Superior temporal gyrus (tissue), 1 donor: ENCODE data around the gene NUTM1.

Experiments used
- DNase-seq: peaks from one replicate; pipeline ENCODE4 v3.0.0-alpha.2; 2016; ENCODE audit errors: extremely low spot score

Gene NUTM1, protein sequence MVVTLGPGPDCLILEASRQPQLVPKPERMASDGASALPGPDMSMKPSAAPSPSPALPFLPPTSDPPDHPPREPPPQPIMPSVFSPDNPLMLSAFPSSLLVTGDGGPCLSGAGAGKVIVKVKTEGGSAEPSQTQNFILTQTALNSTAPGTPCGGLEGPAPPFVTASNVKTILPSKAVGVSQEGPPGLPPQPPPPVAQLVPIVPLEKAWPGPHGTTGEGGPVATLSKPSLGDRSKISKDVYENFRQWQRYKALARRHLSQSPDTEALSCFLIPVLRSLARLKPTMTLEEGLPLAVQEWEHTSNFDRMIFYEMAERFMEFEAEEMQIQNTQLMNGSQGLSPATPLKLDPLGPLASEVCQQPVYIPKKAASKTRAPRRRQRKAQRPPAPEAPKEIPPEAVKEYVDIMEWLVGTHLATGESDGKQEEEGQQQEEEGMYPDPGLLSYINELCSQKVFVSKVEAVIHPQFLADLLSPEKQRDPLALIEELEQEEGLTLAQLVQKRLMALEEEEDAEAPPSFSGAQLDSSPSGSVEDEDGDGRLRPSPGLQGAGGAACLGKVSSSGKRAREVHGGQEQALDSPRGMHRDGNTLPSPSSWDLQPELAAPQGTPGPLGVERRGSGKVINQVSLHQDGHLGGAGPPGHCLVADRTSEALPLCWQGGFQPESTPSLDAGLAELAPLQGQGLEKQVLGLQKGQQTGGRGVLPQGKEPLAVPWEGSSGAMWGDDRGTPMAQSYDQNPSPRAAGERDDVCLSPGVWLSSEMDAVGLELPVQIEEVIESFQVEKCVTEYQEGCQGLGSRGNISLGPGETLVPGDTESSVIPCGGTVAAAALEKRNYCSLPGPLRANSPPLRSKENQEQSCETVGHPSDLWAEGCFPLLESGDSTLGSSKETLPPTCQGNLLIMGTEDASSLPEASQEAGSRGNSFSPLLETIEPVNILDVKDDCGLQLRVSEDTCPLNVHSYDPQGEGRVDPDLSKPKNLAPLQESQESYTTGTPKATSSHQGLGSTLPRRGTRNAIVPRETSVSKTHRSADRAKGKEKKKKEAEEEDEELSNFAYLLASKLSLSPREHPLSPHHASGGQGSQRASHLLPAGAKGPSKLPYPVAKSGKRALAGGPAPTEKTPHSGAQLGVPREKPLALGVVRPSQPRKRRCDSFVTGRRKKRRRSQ

DNA sequence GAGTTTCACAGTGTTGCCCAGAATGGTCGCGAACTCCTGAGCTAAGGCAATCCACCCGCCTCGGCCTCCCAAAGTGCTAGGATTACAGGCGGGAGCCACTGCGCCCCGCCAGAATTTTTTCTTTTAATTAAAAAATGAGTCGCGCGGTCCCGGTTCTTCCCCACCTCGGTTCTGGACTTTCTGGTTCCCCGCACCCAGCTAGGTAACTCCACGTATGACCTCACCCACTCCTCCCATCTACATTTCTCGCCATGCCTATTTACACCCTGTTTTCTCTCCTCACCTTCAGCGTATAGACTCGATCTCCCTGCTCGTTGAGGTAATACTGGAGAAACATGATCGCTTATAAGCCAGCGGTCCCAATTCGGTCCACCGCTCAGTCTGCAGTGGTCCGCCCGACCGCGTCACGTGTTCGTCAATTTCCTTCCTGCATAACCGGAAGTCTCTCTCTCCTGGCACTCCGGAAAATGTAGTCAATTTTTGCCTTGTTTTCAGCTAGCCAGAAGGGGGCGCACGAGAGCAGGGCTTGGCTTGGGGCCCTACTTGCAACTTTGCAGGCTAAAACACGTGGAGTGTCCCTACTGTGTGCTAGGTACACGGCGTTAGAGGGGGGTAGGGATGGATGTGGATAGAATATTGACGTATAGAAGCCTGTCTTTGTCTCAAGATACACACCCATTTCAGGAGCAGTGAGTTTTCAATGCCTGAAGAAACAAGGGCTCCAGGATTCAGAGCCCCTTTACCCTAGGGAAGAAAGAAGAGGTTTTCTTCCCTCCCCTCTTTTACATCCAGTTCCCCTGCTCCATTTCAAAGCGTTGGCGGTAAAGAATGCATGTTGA, at the start of gene NUTM1, which contains the start of gene NOP10:
NUTM1 (plus strand) TSS at position 579 of the 839 bp plus-strand sequence. CDS start 382 bp downstream, outside the sequence.
NOP10 (minus strand) TSS at position 400 of the 839 bp plus-strand sequence; CDS start at position 337, 63 bp downstream.
- DNase-seq = peak; percentile 97

DNA sequence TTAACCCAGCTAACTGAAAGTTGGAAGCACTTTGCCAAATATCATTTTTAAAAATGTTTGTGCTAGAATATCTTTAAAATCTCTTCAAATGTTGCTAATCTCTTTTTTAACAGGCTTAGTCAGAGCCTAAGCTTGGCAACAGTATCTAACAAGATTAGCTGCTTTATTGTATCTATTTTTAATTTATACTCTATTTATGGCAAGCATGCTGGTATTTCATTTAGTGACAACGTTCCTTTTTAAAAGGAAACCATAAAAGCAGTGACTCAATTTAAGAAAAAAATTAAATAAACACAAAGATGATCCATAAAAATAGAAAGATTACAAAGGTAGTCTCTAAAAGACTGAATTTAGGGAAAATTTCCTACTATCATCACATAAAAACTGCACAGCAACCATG, 46.1 kb upstream of the NUTM1 start:
- no peak for DNase-seq

DNA sequence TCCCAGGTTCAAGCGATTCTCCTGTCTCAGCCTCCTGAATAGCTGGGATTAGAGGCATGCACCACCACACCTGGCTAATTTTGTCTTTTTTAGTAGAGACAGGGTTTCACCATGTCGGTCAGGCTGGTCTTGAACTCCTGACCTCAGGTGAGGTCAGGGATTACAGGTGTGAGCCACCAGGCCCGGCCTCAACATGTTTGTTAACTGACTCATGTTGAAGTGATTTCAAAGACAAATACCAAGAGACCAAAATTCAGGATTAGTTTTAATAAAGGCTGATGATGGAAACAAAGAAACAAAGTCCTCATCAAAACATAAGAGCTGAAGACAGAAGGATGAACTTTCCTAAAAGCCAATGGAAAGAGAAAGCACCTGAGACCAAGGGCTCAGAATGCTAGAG, 42.1 kb upstream of the NUTM1 start:
- no peak for DNase-seq

DNA sequence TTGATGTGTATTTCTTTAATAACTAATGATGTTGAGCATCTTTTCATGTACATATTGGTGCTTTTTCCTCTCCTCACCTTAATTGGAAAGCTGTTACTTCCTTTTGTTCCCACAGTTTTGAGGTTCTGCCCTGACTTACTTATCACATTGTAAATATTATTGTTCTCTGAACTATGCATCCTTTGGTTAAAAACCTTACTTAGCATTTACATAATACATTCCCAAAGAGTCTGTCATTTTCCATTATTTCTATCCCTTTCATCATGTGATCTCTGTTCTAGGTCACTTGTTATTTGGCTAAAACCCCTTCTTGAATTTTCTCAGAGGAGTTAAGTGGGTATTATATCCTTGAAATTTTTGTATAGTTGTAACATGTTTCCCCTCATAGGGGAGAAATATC, 38.5 kb upstream of the NUTM1 start:
- DNase-seq = no peak

DNA sequence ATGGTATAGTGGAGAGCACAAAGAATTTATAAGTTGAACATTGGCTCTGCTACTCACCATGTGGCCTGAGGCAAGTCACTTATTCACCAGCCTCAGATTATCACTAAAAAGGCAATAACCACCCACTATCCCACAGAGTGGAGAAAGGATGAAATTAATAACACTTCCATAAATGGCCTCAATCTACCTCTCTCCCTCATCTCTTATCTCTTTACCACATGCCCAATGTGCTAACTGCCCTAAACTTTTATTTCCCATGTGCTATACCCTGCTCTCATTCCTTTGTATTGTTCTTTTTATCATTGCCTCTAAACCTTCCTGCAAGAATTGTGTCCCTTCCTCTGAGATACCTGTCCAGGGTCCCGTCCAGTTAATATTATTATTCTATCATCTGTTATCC, 31.6 kb upstream of the NUTM1 start:
- DNase-seq = no peak

DNA sequence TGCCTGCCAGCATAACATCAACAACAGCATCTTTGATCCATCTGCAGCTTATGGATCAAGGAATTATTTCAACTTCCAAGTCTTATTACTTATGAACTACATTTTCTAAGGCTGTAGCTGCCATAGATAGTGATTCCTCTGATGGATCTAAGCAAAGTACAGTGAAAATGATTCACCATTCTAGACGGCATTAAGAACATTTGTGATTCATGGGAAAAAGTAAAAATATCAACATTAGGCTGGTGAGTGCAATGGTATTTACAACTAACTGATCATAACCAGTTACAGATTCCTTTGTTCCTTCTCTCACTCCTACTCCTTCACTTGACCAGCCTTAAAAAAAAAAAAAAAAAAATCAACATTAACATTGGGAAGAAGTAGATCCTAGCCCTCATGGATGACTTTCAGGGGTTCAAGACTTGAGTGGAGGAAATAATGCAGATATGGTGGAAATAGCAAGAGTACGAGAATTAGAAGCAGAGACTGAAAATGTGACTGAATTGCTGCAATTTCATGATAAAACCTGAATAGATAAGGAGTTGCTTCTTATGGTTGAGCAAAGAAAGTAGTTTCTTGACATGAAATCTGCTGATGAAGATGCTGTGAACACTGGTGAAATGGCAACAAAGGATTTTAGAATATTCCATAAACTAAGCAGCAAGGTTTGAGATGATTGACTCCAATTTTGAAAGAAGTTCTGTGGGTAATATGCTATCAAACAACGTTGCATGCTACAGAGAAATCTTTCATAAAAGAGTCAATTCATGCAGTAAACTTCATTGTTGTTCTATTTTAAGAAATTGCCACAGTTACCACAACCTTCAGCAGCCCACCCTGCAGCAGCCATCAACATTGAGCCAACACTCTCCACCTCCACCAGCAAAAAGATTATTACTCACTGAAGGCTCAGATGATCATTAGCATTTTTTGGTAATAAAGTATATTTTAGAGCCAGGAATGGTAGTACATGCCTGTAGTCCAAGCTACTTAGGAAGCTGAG, 28.3 kb upstream of the NUTM1 start:
- no peak for DNase-seq

DNA sequence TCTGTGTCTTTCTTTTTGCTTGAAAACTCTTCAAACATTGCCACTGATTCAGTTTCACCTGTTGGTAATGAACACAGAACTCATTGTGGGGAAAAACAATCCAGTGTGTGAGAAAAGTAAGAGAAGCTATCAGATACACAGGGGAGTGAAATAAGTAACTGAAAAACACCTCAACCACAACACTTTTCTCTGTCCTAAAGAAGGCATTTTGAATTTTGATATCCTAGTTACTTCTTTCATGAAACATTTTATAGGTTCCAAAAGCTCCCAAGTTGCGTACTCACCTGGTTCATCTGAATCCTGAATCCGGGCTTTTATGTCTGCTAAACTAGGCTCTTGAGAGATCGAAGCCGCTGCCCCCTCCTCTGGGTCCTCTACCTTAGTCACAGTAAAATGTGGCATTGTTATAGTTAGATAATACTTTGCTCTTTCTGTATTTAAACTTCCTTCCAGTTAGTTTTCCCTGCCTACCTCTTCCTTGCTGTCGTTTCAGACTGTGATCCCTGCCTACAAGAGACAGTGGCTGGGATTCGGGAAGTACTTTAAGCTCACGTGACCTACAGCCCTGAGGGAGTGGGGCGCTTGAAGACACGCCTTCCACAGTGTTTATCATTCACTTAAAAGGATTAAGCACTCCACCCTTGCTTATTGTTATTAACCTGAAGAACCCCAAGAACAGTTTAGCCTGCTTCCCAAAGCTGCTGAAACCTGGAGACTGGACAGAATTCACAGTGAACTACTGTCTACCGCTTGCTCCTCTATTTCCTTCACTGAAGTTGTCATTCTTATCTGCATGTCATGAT, 24.6 kb upstream of the NUTM1 start:
- DNase-seq = peak; percentile 31

DNA sequence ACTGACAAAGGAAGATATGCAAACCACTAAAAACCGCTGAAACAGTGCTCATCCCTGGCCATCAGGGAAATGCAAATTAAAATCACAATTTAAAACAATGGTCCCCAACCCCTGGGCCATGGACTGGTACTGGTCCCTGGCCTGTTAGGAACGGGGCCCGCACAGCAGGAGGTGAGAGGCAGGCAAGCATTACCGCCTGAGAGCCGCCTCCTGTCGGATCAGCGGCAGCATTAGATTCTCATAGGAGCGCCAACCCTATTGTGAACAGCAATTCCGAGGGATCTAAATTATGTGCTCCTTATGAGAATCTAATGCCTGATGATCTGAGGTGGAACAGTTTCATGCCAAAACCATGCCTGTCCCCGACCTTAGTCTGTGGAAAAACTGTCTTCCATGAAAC, 19.9 kb upstream of the NUTM1 start:
- no peak for DNase-seq

DNA sequence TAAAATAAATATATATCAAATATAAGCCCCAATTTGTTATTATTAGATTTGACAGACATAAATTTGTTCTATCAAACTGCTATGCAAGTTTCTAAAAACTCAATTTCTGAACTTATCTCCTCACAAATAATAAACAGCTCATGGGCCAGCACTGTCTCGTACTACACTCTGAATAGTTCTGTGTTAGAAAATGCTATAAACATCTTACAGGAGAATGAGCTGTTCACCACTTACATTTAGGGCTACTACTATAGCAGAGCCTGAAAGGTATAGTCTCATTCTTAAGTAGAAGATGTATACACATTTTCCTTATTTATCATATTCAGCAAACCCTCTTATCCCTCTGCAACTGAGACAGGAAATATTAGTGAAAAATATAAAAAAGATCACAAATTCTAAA, 18.2 kb upstream of the NUTM1 start:
- no peak for DNase-seq

DNA sequence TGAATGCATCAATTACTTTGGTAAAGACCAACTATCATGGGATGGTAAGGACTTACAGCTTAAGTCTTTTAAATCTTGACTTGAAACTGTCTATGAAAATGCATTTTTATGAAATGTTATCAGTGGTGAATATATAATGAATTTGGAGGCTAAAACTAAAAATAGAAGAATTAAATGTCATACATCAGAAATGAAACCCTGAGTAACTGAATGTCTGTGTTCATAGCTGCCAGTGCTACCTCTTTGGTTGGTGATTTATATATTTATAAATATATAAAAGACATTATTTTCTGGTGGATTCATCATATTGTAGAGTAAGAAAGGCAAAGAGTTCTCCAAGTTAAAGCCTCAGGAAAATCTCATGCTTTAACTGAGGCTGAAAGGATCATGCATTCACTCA, 17.7 kb upstream of the NUTM1 start:
- DNase-seq = no peak

DNA sequence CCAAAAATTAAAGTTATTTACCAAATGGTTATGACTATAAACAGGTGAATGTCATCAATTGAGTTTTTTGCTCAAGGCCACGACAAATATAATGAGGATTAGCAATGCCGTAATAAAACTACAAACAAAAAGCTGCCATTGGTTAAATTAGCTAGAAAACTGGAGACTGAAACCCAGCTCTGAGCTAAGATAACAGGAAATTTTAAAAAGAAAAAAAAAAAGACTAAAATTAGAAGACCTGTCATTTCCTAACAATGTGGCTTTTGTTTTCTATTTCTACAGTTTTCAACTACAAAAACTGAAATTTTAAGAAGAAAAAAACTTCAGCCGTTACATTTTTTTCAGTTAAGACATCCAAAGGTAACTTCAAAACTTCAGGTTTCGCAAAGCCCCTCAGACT, 15.2 kb upstream of the NUTM1 start:
- no peak for DNase-seq

DNA sequence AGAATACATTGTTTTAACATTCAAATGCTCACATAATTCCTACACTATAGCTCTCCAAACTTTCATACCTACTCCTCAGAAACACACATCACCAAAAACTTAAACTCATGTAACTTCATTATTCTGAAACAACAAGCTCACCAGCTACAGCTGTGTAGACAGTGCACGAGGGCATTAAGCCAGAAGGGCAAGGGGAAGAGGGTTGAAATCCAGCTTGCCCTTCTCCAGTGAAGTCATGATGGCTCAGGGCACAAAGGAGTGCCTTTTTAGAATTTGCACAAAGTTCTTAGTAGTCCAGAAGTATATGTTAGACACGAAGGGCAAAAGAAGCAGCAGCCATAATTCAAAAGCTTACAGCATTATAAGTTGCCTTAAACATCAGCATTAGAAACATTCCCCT, 14.1 kb upstream of the NUTM1 start:
- no peak for DNase-seq

DNA sequence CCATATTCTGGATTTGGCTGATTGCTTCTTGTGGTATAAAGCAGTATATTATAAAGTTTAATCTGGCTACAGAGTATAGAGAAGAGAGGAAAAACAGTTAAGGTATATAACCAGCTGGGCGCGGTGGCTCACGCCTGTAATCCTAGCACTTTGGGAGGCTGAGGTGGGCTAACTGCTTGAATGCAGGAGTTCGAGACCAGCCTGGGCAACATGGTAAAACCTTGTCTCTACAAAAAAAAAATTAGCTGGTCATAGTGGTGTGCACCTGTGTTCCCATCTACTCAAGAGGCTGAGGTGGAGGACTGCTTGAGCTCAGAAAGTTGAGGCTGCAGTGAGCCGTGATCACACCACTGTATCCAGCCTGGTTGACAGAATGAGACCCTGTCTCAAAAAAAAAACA, 12.8 kb upstream of the NUTM1 start:
- DNase-seq = no peak

DNA sequence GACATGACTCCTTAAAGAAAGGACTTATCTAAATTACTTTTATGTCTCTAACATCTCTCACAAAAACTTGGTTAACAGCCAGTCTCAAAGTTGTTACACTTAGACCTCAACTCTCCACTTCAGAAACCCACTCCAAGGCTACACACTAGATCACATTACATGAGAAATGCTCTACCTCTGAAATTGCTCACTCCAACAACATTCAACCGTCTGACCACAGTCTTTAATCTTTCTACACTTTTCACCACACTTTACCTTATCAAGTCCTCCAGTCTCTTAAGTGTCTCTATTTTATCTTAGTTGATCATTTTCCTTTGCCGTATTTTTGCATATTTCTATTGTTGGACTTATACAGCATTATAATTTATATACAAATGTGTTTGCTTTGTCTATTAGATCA, 11.3 kb upstream of the NUTM1 start:
- no peak for DNase-seq

DNA sequence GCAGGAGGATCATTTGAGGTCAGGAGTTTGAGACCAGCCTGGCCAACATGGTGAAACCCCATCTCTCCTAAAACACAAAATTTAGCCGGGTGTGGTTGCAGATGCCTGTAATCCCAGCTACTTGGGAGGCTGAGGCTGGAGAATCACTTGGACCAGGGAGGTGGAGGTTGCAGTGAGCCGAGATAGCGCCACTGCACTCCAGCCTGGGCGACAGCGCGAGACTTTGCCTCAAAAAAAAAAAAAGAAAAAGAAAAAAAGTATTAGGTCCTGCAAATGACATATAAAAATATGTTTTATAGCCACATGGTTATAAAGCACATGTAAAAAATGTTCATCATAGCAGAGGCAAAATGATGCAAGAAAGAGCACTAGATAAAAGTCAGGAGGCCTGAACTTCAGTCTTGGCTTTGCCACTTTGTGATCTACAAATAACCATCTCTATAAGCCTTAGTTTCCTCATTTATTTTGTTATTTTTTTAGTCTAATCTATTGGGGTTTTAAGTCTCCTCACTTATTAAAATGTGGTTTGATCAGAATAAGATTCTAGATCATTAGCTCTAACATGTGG, 10.5 kb upstream of the NUTM1 start:
- no peak for DNase-seq

DNA sequence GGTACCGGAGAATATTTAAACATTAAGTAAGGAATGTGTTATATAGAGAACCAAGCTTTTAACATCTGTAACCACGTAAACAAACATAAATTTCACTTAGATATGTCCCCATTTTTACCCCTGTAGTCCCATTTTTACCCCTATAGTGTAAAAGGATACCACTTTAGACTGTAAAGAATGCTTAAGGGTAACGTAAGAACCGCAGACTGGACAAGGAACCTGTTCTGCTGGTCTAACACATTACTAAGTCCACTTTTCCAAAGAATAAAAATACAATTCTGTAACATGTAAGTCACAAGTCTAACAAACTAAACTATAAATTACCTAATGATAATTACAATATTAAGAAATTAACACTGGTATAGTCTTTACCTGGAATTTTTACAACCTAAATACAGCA, 8.4 kb upstream of the NUTM1 start:
- no peak for DNase-seq

DNA sequence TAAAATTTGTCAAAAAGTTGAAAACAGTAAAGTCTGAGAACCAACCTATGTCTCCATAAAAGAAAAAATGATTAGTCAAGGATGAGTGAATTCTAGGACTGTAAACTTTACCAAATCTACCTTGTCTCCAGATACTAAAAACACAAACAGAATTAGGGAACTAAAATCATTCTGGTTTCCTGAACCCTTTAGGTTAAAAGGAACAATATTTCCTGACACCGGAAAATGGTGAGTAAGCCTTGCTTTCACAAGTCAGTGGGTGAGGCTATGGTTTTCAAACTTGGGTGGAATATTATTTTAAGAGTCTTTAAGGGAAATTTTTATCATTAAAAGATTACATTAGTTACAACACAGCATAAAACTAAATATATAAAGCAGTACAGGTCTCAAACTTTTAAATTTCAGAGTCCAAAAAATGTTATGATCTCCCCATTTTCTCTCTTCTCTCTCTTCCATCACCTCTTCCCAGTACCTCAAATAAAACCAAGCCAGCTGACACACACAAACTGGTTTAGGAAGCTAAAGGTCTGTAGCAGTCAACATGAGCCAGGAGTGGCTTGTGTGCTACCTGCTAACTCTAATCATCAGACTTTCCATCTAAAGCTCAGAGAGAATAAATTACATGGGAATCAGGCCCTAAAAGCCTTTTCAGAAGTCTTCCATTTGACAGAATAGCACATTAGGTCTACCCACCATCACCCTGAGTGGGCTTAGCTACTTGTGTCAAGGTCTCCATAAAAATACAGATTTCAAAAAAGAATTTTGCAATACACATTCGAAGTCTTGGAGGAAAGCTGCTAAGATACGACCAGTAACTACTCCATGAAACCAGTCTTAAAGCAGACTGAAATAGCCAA, 7.7 kb upstream of the NUTM1 start:
- DNase-seq = peak; percentile 37
